ENCODE results near the gene P4HA2.

The P4HA2 gene

GRCh38 chr5:132267931-132268768, 40.5 kb upstream of the P4HA2 start:
- DNase-seq (ENCODE audit: insufficient read length, low spot score) (no peak), FAIRE-seq (no peak)
- no peak for TF ChIP-seq POLR2A (IDR thresholded peaks at IDR 0.05; ENCODE audit: low read depth, low read length)

DNA sequence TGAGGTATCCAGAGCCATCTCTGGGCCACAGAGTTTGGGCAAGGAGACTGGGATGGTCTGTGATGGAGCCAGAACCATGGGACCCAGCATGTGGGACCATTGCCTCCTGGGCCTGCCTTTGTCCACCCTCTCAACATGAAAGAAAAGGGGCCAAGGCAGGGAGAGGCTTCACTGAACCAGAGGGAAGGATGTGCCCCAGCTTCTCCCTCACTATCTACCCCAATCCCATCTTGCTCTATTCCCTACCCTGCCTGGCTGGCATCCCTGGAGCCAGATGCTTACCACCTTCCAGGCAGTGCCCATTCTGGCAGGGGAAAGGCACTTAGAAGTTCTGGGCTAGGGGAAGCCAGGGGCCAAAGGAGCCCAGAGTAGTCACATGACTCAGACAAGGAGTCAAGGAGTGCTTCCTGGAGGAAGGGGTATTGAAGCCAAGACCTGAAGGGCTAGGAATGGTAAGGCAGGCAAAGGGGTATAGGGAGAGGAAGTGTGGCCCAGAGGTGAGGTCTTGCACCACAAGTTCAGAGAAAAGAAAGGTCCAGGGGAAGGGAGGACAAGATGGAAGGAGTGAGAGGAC, 39.6 kb upstream of the P4HA2 start:
- TF ChIP-seq POLR2A (IDR thresholded peaks at IDR 0.05; ENCODE audit: low read depth, low read length) = no peak

GRCh38 chr5:132266836-132267160, 39.1 kb upstream of the P4HA2 start:
- no peak for TF ChIP-seq POLR2A (IDR thresholded peaks at IDR 0.05; ENCODE audit: low read depth, low read length)
- DNase-seq (ENCODE audit: insufficient read length, low spot score) = no peak
- no peak for FAIRE-seq

More for the DNA sequence above, 39.6 kb upstream of the P4HA2 start:
- no peak for DNase-seq (ENCODE audit: insufficient read length, low spot score)
- no peak for FAIRE-seq

DNA sequence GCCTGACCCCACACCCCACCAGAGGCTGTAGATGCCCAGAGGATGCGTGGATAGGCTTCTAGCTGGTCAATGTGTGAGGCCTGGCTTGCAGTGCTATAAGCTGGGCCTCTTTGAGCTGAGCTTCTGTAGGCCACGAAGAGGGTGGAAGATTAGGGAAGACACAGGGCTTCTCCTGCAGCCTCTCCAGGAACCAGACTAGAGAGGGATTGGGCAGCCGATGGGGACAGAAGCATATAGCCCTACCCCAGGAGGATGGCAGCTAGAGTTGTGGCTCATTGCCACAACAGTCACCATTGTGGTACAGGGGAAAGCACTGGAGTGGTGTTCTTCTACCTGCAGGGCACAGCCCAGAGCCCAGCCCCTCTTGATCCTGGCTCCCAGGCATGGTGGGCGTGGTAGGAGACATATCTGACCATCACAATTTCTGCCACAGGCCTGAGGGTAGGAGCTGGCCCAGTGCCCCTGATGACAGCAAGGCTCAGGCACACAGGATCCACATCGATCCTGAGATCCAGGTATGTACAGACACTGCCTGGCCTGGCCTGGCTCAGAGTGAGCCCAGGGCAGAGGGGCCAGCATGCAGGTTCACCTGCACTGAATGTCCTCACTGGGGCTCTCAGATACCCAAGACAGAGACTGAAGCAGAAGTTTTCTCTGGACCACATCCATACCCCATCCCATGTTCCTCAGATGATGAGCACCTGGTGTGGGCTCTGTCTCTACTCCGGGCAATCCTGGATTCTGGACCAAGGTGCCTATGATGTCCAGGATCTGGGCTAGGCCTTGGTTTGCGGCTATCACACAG, 38.6 kb upstream of the P4HA2 start:
- DNase-seq (ENCODE audit: insufficient read length, low spot score) (no peak), FAIRE-seq (no peak)
- no peak for TF ChIP-seq POLR2A (IDR thresholded peaks at IDR 0.05; ENCODE audit: low read depth, low read length)

GRCh38 chr5:132265336-132266030, 37.8 kb upstream of the P4HA2 start:
- FAIRE-seq = no peak
- no peak for TF ChIP-seq POLR2A (IDR thresholded peaks at IDR 0.05; ENCODE audit: low read depth, low read length)
- peak; percentile 96 for DNase-seq (ENCODE audit: insufficient read length, low spot score)

DNA sequence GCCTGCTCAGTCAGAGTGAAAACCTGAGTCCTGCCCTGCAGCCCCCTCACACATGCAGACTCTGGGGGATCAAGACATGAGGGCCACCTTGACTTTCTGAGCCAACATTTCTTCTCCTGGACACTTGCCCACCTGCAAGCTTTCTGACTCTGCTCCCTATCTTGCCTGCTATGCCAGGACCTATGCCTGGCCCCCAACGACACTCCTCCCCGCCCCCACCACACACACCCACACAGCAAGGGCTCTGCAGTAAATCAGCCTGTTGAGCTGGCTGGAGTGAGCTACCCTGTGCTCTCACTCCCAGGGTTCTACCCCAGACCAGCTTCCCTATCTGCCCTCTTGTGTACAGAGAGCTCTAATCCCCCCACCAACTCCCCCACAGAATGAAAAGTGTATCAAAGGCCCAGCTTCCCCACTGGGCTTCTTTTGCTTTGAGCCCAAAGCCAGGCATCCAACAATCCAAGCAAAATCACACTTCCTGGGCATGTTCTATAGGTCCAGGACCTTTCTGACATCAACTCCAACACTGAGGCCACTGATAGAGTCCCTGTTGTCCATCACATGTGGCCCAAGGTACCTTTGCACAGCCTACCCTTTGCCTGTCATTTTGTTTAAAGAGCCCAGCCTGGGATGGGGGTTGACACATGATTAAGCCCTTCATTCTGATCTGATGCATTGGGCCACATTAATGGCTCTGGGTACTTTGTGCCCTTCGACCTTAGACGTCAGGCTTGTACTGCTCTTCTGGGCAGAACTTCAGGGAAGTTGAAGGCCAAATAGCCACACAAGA, 37.1 kb upstream of the P4HA2 start:
- FAIRE-seq (no peak), DNase-seq (ENCODE audit: insufficient read length, low spot score) (no peak)
- TF ChIP-seq POLR2A (IDR thresholded peaks at IDR 0.05; ENCODE audit: low read depth, low read length) = no peak

GRCh38 chr5:132263548-132264261, 36.1 kb upstream of the P4HA2 start:
- peak; percentile 97 for DNase-seq (ENCODE audit: insufficient read length, low spot score)
- no peak for FAIRE-seq
- TF ChIP-seq POLR2A (IDR thresholded peaks at IDR 0.05; ENCODE audit: low read depth, low read length) = no peak

DNA sequence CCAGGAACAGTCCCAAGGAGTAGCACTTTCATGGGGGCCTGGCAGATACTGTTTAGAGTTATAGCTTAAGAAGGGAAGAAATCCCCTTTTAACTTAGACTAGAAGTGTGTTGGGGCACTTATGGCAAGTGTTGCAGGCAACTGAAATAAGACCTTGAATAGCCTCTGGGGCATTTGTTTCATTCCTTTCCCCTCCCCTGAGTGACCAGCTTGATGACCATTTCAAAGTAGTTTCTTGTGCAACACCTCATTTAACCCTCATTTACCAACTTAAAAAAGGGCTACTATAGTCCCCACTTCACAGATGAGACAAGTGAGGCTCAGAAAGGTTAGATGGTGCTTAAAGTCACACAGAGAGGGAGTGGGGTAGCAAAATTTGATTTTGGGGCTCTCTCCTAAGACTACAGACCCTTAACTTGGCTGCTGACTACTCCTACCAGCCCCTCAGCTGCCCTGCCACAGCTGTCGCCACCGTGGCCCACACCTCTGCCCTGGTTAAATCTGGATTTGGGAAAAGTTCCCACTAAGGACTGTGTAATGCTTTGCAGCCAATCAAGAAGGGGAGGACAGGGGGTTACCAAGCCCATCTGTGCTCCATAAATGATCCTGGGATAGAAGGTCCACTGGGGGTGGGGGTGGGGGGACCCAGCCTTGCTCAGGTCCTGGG, 35.4 kb upstream of the P4HA2 start:
- no peak for TF ChIP-seq POLR2A (IDR thresholded peaks at IDR 0.05; ENCODE audit: low read depth, low read length)
- no peak for DNase-seq (ENCODE audit: insufficient read length, low spot score)

DNA sequence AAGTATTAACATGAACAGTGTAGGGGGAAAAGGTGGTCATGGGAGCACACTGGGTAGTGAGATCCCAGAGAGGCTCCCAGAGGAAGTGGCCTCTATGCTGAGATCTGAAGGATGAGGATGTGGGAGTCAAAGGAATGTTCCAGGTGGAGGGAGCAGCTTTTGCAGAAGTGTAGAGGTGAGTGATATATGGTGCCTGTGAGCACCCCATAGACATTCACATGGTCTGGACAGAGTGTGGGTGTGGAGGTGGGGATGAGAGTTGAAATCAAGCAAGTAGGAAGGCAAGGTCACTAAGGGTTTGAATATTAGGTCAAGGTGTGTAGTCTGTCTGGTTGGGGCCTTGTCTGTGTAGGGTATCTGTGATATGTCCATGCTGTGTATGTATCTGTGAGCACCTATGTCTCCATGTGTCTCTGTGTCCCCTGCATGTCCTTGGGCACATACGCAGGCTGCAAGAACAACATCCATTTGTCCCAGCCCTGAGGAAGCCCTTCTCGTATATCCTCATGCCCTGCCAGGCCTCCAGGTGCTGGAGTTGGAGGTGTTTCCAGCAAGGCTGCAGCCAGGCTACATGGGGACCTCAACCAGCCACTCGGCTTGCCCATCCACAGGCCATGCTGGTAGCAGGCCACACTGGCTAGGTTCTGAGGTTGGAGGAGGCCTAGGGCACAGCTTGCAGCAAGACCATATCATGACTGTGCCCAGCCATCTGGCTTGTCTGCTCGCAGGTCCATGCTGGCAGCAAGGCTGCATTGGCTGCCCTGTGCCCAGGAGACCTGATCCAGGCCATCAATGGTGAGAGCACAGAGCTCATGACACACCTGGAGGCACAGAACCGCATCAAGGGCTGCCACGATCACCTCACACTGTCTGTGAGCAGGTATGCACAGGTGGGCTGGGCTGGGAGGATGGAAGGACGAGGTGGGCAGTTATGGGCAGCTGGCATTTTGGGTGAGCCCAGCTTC, 34.5 kb upstream of the P4HA2 start:
- DNase-seq (ENCODE audit: insufficient read length, low spot score) (no peak), FAIRE-seq (no peak)

More for the DNA sequence above, 35.4 kb upstream of the P4HA2 start:
- FAIRE-seq = no peak

GRCh38 chr5:132260714-132261551, 33.3 kb upstream of the P4HA2 start:
- no peak for TF ChIP-seq POLR2A (IDR thresholded peaks at IDR 0.05; ENCODE audit: low read depth, low read length)
- no peak for DNase-seq (ENCODE audit: insufficient read length, low spot score)
- FAIRE-seq = no peak

More for the DNA sequence above, 34.5 kb upstream of the P4HA2 start:
- no peak for TF ChIP-seq POLR2A (IDR thresholded peaks at IDR 0.05; ENCODE audit: low read depth, low read length)
